ENCODE results near the gene TRIM47. TPM values are rescaled to one million over a fixed set of nuclear protein-coding genes. Genes with fewer than 3 reads are reported as not detected.
"Not testable (repeated sequence)": the region's sequence is repeated elsewhere in the genome, so short reads cannot be mapped to it uniquely, and the experiment has no call there.

The TRIM47 gene
- total RNA-seq, 2 donors from 2014 or later: 11.5 to 26.2 TPM

- ATAC-seq: no peak
- peaks cover 0 to 15% of the 10 kb centered on the region in 2 donors for H3K36me3 Mint-ChIP-seq
- H3K9me3 Mint-ChIP-seq: no peaks in the 10 kb centered on the region
- H3K27ac Mint-ChIP-seq: no peak overlapping the region
- no peak for DNase-seq (ENCODE audit: low spot score in 2 of 2)
These were observed 1.9 kb upstream of the TRIM47 start for GRCh38 chr17:75880266-75880665.

GRCh38 chr17:75877752-75878173 is 618 bp downstream of the TRIM47 start:
- Mint-ChIP-seq H3K27ac (peak overlapping the region; percentile 84 to 92), H3K9me3 (no peaks in the 10 kb centered on the region)
- ATAC-seq: peak; percentile 76 to 78

GRCh38 chr17:75876938-75877751 is 1.2 kb downstream of the TRIM47 start:
- H3K9me3 Mint-ChIP-seq: no peaks in the 10 kb centered on the region
- peak; percentile 48 to 75 for DNase-seq (ENCODE audit: low spot score in 2 of 2)
- peak overlapping the region; percentile 84 to 92 for H3K27ac Mint-ChIP-seq
- ATAC-seq: peak; percentile 33 to 46
- peaks cover 0 to 15% of the 10 kb centered on the region in 2 donors for H3K36me3 Mint-ChIP-seq

More at GRCh38 chr17:75877752-75878173, 618 bp downstream of the TRIM47 start:
- peaks cover 0 to 15% of the 10 kb centered on the region in 2 donors for H3K36me3 Mint-ChIP-seq
- peak; percentile 73 to 74 for DNase-seq (ENCODE audit: low spot score in 2 of 2)

GRCh38 chr17:75876190-75876937 is 2.0 kb downstream of the TRIM47 start:
- no peaks in the 10 kb centered on the region for H3K9me3 Mint-ChIP-seq
- DNase-seq (ENCODE audit: low spot score in 2 of 2) (peak; percentile 65 to 76), ATAC-seq (peak; percentile 42 to 66)
- H3K27ac Mint-ChIP-seq: peak overlapping the region; percentile 84 to 92
- H3K36me3 Mint-ChIP-seq: peaks cover 0 to 15% of the 10 kb centered on the region in 2 donors

- DNase-seq (ENCODE audit: low spot score in 2 of 2) (no peak), ATAC-seq (no peak)
- peak overlapping the region; percentile 44 to 84 for H3K27ac Mint-ChIP-seq
- no peaks in the 10 kb centered on the region for H3K9me3 Mint-ChIP-seq
- H3K36me3 Mint-ChIP-seq: peaks cover 0 to 15% of the 10 kb centered on the region in 2 donors
These were observed 2.5 kb downstream of the TRIM47 start for GRCh38 chr17:75875940-75876189.

GRCh38 chr17:75875182-75875939 is 3.0 kb downstream of the TRIM47 start:
- no peaks in the 10 kb centered on the region for H3K9me3 Mint-ChIP-seq
- H3K27ac Mint-ChIP-seq: peak overlapping the region; percentile 44 to 84
- DNase-seq (ENCODE audit: low spot score in 2 of 2): no peak
- no peak for ATAC-seq
- peaks cover 0 to 15% of the 10 kb centered on the region in 2 donors for H3K36me3 Mint-ChIP-seq

GRCh38 chr17:75874323-75875181 is 3.8 kb downstream of the TRIM47 start:
- Mint-ChIP-seq H3K27ac (peak overlapping the region in 1 of 2 donors; percentile 42), H3K9me3 (no peaks in the 10 kb centered on the region), H3K36me3 (peaks cover 0 to 15% of the 10 kb centered on the region in 2 donors)
- ATAC-seq (no peak), DNase-seq (ENCODE audit: low spot score in 2 of 2) (no peak)

- H3K36me3 Mint-ChIP-seq: peaks cover 0 to 15% of the 10 kb centered on the region in 2 donors
These were observed 4.6 kb downstream of the TRIM47 start for GRCh38 chr17:75873587-75874322.

GRCh38 chr17:75872434-75873351 is 5.7 kb downstream of the TRIM47 start:
- no peak for ATAC-seq
- Mint-ChIP-seq H3K27ac (peak overlapping the region; percentile 64 to 92), H3K9me3 (no peaks in the 10 kb centered on the region), H3K36me3 (peaks cover 0 to 13% of the 10 kb centered on the region in 2 donors)
- no peak for DNase-seq (ENCODE audit: low spot score in 2 of 2)

More at GRCh38 chr17:75873587-75874322, 4.6 kb downstream of the TRIM47 start:
- no peak for DNase-seq (ENCODE audit: low spot score in 2 of 2)
- no peaks in the 10 kb centered on the region for H3K9me3 Mint-ChIP-seq
- no peak for ATAC-seq
- peak overlapping the region in 1 of 2 donors; percentile 64 for H3K27ac Mint-ChIP-seq

GRCh38 chr17:75870228-75870627 is 8.2 kb downstream of the TRIM47 start:
- H3K36me3 Mint-ChIP-seq, ATAC-seq, H3K9me3 Mint-ChIP-seq: not testable (repeated sequence)

GRCh38 chr17:75869282-75870141 is 8.9 kb downstream of the TRIM47 start:
- DNase-seq (ENCODE audit: low spot score in 2 of 2): no peak
- no peaks in the 10 kb centered on the region for H3K36me3 Mint-ChIP-seq
- ATAC-seq: no peak
- no peak overlapping the region for H3K27ac Mint-ChIP-seq
- no peaks in the 10 kb centered on the region for H3K9me3 Mint-ChIP-seq

More at GRCh38 chr17:75870228-75870627, 8.2 kb downstream of the TRIM47 start:
- not testable (repeated sequence) for DNase-seq (ENCODE audit: low spot score in 2 of 2); H3K27ac Mint-ChIP-seq

- H3K9me3 Mint-ChIP-seq; DNase-seq (ENCODE audit: low spot score in 2 of 2); H3K36me3 Mint-ChIP-seq; ATAC-seq: not testable (repeated sequence)
- H3K27ac Mint-ChIP-seq: peak overlapping the region in 1 of 2 donors; percentile 35
These were observed 9.6 kb downstream of the TRIM47 start for GRCh38 chr17:75868730-75869281.

- ATAC-seq; DNase-seq (ENCODE audit: low spot score in 2 of 2); H3K9me3 Mint-ChIP-seq; H3K36me3 Mint-ChIP-seq: not testable (repeated sequence)
- peak overlapping the region in 1 of 2 donors; percentile 72 for H3K27ac Mint-ChIP-seq
These were observed 12.8 kb downstream of the TRIM47 start for GRCh38 chr17:75865404-75866188.
